HG03354 (cell line): Measurements from ENCODE around the gene HRAS.

ENCODE experiments used
- ATAC-seq: cut with Tn5 transposase; IDR thresholded peaks from one replicate; pipeline ENCODE4 v1.9.1; 2021; ENCODE audit warnings: mild to moderate bottlenecking; ENCODE audit not compliant: unreplicated experiment, poor library complexity, severe bottlenecking

HRAS gene

DNA sequence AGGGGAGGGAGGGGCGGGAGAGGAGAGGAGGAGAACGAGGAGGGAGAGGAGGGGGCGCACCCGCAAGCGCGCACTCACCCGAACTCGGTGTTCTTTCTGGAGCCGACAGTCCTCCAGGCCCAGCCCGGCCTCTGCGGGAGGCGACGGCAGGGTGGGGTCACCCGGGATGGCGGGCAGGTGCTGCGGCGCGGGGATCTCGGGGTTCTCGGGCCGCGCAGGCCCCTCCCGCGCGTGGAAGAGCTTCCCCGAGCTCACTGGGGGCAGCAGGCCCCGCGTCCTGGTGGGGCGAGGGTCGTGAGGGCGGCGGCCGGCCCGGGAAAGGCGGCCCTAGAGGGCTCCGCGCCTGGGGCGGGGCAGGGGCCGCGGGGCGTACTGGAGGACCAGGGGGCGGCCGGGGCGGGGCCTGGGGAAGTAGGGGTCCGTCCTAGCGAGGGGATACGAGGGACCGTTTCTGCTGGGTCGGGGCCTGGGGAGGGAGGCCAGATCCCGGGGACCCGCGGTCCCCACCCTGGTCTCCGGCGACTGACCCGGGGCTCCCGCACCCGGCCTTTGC is 19.9 kb upstream of the HRAS start:
- no peak for ATAC-seq

DNA sequence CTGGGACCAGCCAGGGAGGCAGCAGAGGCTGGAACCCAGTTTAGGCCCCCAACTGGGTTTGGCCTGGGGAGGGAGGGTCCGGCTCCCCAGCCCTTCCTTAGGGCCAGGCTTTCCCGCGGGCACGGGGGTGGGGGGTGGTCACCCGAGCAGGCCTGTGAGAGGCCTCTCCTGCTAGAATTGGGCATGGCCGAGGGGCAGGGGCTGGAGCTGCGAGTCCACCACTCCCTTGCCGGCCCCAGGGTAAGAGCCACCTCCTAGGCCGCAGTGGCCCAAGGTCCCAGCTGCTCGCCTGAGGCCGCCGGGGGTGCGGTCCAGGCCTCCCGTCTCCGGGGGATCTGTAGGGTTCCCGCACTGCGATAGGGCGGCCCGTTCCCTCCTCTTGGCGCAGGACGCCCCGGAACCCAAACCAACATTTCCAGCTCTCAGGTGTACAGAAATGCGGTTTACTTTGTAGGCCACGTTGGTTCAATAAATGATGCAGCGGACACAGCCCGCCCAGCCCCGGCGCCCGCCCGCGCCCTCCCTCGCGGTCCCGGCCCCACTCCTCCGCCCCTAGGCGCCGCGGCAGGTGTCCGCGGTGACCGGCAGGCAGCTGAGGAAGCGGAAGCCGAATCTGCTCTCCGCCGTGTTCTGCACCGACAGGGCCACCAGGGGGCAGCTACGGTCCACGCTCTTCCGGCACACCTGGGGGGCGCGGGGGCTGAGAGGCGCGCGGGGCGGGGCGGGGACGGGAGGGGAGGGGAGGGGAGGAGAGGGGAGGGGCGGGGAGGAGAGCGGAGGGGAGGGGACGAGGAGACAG is 19.3 kb upstream of the HRAS start:
- ATAC-seq, result peak; percentile 74

DNA sequence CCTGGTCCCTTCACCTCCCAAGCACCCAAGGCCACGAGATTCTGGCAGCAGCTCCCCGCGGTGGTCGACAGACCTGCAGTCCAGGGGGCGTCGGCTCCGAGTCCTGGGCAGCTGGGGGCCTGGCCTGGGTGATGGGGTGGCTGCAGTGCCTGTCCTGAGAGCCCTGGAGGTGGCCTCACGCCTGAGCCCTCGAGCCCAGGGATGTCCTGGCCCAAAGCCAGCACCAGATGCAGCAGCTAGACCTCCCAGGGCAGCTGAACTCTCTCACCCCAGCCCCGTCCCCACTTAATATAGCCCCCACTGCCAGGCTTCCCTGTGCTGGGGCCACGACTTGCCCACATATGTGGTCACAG is 18.6 kb upstream of the HRAS start:
- ATAC-seq, result no peak

DNA sequence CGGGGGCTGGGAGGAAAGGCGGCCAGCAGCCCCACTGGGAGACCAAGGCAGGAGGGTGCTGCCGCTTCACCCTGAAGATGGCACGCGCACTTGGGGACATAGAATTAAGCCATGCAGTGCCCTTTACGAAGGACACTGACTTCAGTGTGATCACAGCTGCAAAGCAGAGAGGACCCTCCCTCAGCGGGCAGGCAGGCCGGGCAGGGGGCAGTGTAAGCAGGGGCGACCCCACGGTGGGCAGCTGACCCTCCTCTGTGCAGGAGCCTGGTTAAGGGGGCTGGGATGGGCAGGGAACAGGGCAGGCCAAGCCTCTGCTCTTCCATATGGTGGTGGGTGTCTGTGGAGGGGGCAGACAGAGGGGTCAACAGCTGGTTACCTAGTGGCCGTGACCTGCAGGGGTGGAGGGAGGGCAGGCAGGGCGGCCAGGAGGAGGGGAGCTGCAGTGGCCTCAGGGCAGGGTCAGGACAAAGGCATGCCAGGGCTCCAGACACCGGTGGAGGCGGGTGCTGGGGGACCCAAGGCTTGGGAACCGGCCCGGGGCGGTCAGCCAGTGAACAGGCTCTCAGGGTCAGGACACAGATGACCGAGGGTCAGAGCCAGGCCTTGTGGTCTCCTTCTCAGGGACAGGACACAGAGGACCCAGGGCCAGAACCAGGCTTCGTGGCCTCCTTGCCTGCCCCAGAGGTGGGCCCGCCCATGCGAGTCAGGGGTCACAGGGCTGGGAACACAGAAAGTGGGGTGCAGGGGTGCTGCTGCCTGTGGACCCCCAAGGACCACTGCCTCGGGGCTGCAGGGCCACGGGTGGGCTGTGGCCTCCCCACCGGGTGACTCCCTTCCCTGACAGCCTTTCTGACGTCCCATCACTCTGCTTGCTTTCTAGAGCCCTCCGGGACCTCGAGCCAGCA is 18.0 kb upstream of the HRAS start:
- ATAC-seq, result no peak

DNA sequence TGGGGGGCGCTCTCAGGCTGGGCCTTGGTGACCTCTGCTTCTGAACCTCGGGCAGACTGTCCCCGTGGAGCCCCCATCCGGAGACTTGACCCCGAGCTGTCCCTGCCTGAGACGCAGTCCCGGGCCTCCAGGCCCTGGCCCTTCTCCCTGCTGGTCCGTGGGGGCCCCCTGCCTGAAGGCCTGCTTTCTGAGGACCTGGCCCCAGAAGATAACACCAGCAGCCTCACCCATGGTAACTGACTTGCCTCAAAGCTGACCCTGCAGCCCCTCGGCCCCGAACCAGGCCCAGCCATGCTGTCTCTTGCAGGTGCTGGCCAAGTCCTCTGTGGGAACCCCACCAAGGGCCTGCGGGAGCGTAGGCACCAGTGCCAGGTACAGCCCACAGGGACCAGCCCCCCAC is 16.2 kb upstream of the HRAS start:
- ATAC-seq, result no peak

DNA sequence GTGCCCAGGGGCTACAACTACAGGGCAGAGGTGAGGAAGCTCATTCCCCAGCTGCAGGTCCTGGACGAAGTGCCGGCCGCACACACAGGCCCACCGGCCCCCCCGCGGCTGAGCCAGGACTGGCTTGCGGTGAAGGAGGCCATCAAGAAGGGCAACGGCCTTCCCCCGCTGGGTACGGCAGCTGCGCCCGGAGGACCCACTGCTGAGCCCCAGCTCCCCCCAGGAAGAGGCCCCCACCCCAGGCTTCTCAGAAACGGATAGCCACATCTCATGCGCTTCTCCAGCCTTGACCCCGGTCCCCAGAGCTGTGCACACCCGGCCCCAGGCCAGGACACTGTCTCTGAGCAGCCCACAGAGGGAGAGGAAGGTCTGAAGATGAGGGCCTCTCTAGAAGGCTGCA is 15.8 kb upstream of the HRAS start:
- ATAC-seq, result no peak

DNA sequence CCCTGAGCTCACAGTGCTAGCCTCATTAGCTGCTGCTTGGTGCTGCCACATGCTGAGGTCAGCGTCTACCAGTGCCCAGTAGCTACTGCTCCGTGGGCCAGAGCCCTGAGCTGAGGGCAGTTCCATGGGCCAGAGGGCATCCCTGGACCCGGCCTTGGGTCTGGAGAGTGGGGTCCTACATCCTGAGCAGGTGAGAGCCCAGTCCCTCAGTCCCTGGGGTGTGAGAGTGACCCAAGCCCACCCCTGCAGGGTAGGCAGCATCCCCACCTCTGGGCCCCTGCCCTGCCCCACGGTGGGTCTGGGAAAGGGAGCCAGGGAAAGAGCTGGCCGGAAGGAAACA is 15.3 kb upstream of the HRAS start:
- no peak for ATAC-seq

DNA sequence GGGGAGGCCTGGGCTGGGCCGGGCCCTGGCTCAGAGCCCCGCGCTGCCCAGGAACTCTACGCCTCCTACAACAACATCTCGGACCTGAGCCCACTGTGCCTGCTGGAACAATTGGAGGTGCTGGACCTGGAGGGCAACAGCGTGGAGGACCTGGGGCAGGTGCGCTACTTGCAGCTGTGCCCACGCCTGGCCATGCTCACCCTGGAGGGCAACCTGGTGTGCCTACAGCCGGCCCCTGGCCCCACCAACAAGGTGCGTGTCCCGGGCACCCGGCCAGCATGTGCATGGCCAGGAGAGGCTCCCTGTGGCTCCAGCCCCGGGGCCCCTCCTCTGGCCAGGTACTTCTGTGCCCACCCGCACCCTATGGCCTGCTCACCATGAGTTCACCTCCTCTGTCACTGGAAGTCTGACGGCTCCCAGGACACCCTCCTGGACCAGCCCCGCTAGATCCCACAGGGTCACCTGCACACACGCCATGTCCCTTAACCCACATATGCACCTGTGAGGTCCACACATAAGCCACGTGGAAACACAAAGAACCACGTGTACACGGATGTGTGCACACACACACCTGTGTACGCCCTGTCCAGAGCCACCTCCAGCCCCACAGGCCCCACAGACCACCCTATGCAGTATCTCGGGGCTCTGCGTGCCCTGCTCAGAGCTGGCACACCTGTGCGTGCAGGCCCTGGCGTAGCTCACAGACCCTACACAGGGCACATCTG is 14.8 kb upstream of the HRAS start:
- no peak for ATAC-seq

DNA sequence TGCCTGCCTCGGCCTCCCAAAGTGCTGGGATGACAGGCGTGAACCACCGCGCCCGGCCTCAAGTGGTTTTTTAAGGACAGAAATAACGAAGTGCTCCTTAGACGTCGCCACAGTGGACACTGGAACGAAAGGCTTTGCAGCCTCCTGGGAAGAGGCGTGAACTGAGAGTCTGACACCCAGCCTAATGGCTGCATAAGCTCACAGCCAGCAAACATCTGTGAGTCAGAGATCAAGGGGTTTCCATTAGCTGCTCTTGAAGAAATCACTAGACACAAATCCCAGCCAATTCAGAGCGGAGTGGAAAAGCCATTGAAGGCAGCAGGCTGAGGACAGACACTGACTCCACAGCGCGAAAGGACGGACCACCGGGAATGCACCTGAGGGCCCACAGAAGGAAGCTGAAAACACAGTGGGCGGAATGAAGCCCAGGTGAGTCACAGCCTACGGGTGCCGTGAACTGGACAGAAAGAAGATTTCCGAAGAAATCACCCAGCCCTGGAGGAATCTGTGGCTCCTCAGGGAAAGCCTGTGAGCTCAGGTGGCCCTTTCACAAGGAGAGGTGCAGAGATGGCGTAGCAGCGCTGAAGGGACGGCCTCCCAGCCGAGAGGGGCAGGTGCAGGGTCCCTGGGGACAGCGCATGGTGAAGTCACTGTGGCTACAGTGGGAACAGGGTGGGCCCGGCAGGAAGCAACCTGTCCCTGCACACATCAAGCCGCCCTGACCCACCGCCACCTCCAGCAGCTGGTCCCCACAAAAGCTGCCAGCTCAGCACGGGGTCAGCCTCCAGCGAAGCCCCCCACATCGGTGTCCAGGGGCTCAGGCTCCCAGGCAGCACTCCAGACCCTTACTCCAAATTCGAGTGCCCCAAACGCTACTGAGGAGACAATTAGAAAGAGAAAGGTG is 13.6 kb upstream of the HRAS start:
- ATAC-seq, result no peak

DNA sequence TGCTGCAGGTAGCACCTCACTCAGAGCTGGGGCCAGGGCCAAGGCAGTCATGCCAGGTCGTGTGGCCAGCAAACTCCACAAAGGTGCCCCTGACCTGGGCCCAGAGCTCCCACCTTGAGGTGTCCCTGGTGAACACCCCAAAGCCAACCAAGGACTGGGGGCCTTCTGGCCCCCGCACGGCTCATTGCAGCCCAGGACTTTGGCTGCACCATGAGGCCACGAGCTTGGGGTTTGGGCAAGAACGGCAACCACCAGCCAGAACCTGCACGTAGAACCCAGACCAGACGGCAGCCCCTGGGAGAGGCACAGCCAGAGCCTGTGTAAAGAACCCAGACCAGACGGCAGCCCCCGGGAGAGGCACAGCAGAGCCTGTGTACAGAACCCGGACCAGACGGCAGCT is 9.8 kb upstream of the HRAS start:
- no peak for ATAC-seq

DNA sequence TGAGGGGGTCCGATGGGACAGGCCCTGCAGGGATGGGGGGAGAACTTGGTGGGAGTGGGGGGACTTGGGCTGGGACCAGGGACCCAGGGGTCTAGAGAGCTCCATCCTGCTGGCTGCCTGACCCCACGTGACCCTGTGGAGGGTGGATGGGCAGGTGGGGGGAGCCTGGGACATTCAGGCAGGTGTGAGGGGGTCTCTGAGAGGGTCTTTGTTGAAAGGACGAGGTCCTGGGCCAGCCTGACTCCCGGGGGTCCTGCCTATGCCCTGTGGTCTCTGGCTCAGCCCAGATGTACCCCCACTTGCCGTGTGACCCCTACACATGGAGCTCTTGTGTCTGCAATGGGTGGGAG is 9.4 kb upstream of the HRAS start:
- no peak for ATAC-seq

DNA sequence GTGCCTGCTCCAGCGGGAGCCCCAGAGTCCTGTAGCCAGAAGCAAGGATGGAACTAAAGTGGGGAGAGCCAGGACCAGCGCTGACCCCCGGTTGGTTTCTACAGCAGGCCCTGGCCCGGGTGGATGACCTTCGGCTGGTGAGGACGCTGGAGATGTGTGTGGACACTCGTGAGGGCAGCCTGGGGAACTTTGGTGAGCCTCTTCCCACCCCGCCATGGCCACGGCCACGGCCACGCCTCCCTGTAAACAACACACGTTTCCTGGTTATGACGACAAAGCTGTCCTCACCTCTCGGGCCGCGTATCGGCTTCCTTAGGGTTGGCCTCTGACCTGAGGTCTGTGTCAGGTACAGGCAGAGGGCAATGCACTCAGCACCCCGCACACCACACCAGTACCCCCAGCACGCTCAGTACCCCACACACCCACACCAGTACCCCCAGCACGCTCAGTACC is 6.1 kb upstream of the HRAS start:
- ATAC-seq, result no peak

DNA sequence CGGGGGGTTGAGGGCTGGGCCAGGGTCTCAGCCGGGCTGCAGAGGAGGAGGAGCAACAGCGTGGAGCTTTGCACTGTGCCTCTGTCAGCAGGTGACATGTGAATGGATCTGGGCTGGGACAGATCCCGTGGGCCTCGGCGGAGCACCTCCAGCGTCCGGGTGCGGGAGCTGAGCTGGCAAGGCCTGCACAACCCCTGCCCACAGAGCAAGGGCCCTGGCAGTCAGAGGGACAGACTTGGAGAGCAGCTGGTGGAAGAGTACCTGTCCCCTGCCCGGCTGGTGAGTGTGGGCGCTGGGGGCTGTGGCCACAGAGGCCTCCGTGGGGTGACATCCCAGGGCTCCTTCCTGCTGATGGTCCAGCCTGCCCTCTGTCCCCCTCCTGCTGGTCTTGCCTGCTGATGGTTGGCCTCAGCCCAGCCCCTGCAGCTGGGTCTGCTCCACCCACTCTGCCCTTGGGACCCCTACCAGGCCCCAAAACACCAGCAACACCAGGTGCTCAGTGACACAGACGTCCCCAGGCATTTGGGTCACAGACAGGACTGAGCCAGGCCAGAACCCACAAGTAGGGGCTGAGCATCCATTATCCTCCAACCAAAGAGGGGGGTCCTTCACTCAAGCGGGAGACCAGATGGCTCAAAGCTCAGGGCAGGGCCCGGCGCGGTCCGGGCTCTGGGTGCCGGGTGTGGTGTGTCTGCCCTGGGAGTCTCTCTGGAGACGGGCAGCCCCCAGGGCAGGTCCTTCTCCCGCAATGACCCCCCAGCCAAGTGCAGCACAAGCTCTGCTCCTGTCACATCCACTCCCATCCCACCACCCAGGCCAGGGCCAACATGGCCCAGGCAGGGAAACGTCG is 5.4 kb upstream of the HRAS start:
- no peak for ATAC-seq

DNA sequence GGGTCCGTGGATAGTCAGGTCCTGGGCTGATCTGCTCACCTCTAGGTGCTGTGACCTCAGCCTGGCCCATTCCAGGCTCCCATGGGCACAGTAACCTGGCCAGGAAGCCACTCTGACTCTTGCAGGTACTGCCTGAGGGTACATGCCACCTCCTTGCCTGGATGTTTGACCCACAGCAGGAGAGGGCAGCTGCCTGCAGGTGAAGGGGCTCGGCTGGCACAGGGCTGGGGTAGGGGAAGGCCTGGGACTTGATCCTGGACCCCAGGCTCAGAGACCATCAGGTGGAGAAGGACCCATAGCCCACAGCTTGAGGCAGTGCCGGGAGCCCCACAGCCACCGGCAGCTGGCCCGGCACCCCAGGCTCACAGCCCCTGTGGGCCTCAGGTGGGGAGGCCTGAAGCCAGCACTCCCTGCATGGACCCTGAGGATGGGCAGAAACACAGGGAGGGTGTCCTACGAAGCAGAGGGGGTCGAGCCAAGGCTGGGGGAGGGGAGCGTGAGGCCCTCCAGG is 4.7 kb upstream of the HRAS start:
- ATAC-seq, result no peak

DNA sequence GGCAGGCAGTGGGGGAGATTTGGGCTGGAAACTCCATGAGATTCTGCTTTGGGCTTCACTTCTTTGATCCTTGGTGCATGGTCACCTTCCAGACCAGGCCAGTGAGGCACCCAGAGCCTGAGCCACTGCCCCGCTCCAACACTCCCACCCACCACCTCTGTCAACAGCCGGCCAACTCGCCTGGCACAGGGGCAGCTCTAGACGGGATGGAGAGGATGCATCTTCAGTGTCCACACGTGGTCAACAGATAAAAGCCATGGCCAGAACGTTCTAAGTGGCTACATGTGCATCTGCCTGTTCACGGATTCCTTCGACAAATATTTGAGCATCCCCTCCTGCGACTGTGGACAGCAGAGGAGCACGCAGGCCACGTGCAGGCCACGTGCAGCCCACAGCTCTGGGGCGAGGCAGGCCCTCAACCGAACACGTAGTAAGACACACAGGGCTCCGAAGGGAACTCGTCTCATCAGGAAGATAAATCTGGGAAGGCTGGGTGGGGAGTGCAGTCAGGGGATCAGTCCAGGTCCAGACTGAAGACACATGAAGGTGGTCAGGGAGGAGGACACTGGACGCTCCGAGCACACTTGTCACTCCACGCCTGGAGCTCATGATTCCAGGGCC is 3.2 kb upstream of the HRAS start:
- no peak for ATAC-seq

DNA sequence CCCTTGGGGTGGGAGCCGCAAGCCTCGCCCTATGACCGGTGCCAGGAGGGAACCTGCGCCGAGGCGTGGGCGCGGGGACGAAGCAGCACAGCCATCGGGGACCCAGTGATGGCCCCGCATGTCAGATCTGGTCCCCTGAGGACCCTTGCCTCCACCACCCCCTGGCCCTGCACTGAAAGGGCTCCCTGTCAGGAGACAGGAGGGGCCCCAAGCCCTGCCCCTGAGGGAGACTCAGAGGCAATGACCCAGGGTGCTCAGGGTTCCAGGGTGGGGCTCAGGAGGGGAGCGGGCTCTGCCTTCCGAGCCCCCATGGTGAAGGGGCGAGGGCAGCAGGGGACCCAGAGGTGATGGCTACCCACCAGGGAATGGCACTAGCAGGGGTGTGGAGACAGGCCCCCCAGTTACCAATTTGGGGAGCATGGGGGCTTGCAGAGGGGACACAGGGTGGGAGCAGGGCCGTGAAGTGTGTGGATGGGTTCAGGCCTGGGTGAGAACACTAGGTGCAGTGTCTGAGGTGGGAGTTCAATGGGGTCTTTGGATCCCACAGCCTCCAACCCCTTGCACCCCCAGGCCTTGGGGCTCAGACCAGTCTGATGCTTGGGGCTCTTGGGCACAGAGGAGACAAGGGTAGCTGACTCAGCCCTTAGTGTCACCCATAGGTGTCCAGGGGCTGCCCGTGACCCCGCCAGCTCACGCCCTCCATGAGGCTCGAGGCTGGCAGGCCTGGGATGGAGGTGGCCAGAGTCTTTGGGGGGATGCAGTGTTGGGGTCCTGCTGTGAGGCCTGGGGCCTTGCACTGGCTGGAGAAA is 2.5 kb upstream of the HRAS start:
- ATAC-seq, result peak; percentile 1
